H1 (cell line): ENCODE measurements around the gene PARG.
"Not testable (repeated sequence)": the region's sequence is repeated elsewhere in the genome, so short reads cannot be mapped to it uniquely, and the experiment has no call there.

Experiments used
- BCL11A ChIP-seq, 2 experiments: IDR thresholded peaks; one replicate each; pipeline ENCODE4 v1.6.1; 2011; ENCODE audit warnings: low read depth in 2 of 2, low read length in 2 of 2, mild to moderate bottlenecking in 2 of 2
- CTCF ChIP-seq, 3 experiments: IDR thresholded peaks; 1 replicate in 2 of 3; 2 replicates in 1 of 3; pipeline versions ENCODE4 v1.5.1 to v1.6.1; 2011; ENCODE audit warnings: low read length in 3 of 3, mild to moderate bottlenecking in 3 of 3, inconsistent platforms in 2 of 3, low read depth in 1 of 3, moderate library complexity in 1 of 3; ENCODE audit not compliant: insufficient read depth in 1 of 3; ENCODE audit errors: control extremely low read depth in 1 of 3
- EP300 ChIP-seq, 2 experiments: IDR thresholded peaks; 1 replicate in 1 of 2; 2 replicates in 1 of 2; pipeline ENCODE4 v1.6.1; 2011 to 2012; ENCODE audit warnings: low read depth in 2 of 2, low read length in 2 of 2, mild to moderate bottlenecking in 2 of 2, borderline replicate concordance in 1 of 2, inconsistent platforms in 1 of 2, moderate library complexity in 1 of 2
- HDAC2 ChIP-seq, 2 experiments: fragments of 300-600 bp in 1 of 2; sonication (generic) in 1 of 2; IDR thresholded peaks; 2 replicates each; pipeline ENCODE4 v1.6.1; 2011 to 2012; ENCODE audit warnings: low read depth in 2 of 2, low read length in 2 of 2, mild to moderate bottlenecking in 2 of 2, moderate library complexity in 2 of 2, borderline replicate concordance in 1 of 2, inconsistent platforms in 1 of 2
- HDAC6 ChIP-seq: IDR thresholded peaks from one replicate; pipeline ENCODE4 v1.7.1; 2012; ENCODE audit warnings: low read depth, mild to moderate bottlenecking, inconsistent platforms, low read length, moderate library complexity
- MAX ChIP-seq: IDR thresholded peaks from 2 replicates; pipeline ENCODE4 v1.6.1; 2012; ENCODE audit warnings: inconsistent platforms
- NRF1 ChIP-seq: IDR thresholded peaks from 2 replicates; pipeline ENCODE4 v1.6.1; 2011; ENCODE audit warnings: mild to moderate bottlenecking, low read depth, low read length, improper control_type of control experiment
- POLR2A ChIP-seq, 2 experiments: IDR thresholded peaks; 1 replicate in 1 of 2; 2 replicates in 1 of 2; pipeline ENCODE4 v1.6.1; 2011; ENCODE audit warnings: low read depth in 2 of 2, low read length in 2 of 2, mild to moderate bottlenecking in 2 of 2; ENCODE audit errors: control extremely low read depth in 1 of 2
- POLR2AphosphoS5 ChIP-seq: IDR thresholded peaks from 2 replicates; pipeline ENCODE4 v1.6.1; 2011; ENCODE audit warnings: low read depth, low read length
- RAD21 ChIP-seq, 2 experiments: IDR thresholded peaks in 1 of 2; conservative IDR thresholded peaks in 1 of 2; 2 replicates each; pipeline ENCODE4 v1.6.1; 2011; ENCODE audit warnings: low read depth in 2 of 2, low read length in 2 of 2, improper control_type of control experiment in 1 of 2, inconsistent platforms in 1 of 2, mild to moderate bottlenecking in 1 of 2, moderate library complexity in 1 of 2

- not testable (repeated sequence) for TF ChIP-seq BCL11A (IDR thresholded peaks at IDR 0.05; ENCODE audit: low read depth in 2 of 2, low read length in 2 of 2); RAD21 (IDR thresholded peaks at IDR 0.05 in 1 of 2, conservative IDR thresholded peaks at IDR 0.05 in 1 of 2; ENCODE audit: low read depth in 2 of 2, low read length in 2 of 2); CTCF (IDR thresholded peaks at IDR 0.05; ENCODE audit: control extremely low read depth in 1 of 3, insufficient read depth in 1 of 3, low read depth in 1 of 3, low read length in 3 of 3); POLR2A (IDR thresholded peaks at IDR 0.05; ENCODE audit: control extremely low read depth in 1 of 2, low read depth in 2 of 2, low read length in 2 of 2); EP300 (IDR thresholded peaks at IDR 0.05; ENCODE audit: borderline replicate concordance in 1 of 2, low read depth in 2 of 2, low read length in 2 of 2); MAX; POLR2AphosphoS5; HDAC2 (IDR thresholded peaks at IDR 0.05; ENCODE audit: borderline replicate concordance in 1 of 2, low read depth in 2 of 2, low read length in 2 of 2); HDAC6; NRF1
Measured at GRCh38 chr10:49910295-49910694, 31.5 kb downstream of the PARG start.
